Smooth muscle cell (in vitro differentiated cells): ENCODE results near the gene RASGRF2. TPM values are rescaled to one million over a fixed set of nuclear protein-coding genes. Genes with fewer than 3 reads are reported as not detected.

Experiments
- DNase-seq: peaks from one replicate; lab custom pipeline; 2025; ENCODE audit not compliant: unreplicated experiment; lab: John Stamatoyannopoulos, UW
- H2AFZ ChIP-seq: fragments of 200-600 bp; sonication (generic); 2 replicates; pipeline ENCODE4 v1.6.0; 2016; ENCODE audit warnings: antibody characterized with exemption, low read depth, mild to moderate bottlenecking
- H3F3A ChIP-seq: fragments of 200-600 bp; sonication (generic); 2 replicates; pipeline ENCODE4 v1.6.0; 2017; ENCODE audit warnings: antibody characterized with exemption, low read depth
- H3K27ac ChIP-seq: fragments of 200-600 bp; sonication (generic); 2 replicates; pipeline ENCODE4 v1.5.1; 2016; ENCODE audit warnings: low read depth, mild to moderate bottlenecking
- H3K27me3 ChIP-seq: fragments of 200-600 bp; sonication (generic); 2 replicates; pipeline ENCODE4 v1.6.1; 2016; ENCODE audit warnings: low read depth, mild to moderate bottlenecking
- H3K36me3 ChIP-seq: fragments of 200-600 bp; sonication (generic); 2 replicates; pipeline ENCODE4 v1.5.1; 2016; ENCODE audit warnings: low read depth
- H3K4me1 ChIP-seq: fragments of 200-600 bp; sonication (generic); 2 replicates; pipeline ENCODE4 v1.5.1; 2016; ENCODE audit warnings: low read depth
- H3K4me2 ChIP-seq: fragments of 200-600 bp; sonication (generic); 2 replicates; pipeline ENCODE4 v1.6.0; 2016; ENCODE audit warnings: mild to moderate bottlenecking
- H3K4me3 ChIP-seq: fragments of 200-600 bp; sonication (generic); 2 replicates; pipeline ENCODE4 v1.5.1; 2016; ENCODE audit warnings: mild to moderate bottlenecking
- H3K79me2 ChIP-seq: fragments of 200-600 bp; sonication (generic); 2 replicates; pipeline ENCODE4 v1.6.0; 2016; ENCODE audit warnings: low read depth, mild to moderate bottlenecking
- H3K9ac ChIP-seq: fragments of 200-600 bp; sonication (generic); 2 replicates; pipeline ENCODE4 v1.6.0; 2016; ENCODE audit warnings: low read depth
- H3K9me3 ChIP-seq: fragments of 200-600 bp; sonication (generic); replicated peaks from 2 replicates; pipeline ENCODE4 v1.5.1; 2016; ENCODE audit warnings: low read depth
- H4K20me1 ChIP-seq: fragments of 200-600 bp; sonication (generic); 2 replicates; pipeline ENCODE4 v1.6.0; 2016; ENCODE audit warnings: low read depth
- CTCF ChIP-seq: fragments of 200-600 bp; sonication (generic); IDR thresholded peaks from 2 replicates; pipeline ENCODE4 v1.5.1; 2017; ENCODE audit warnings: borderline replicate concordance, mild to moderate bottlenecking, antibody characterized with exemption; ENCODE audit not compliant: insufficient read depth, poor library complexity, severe bottlenecking
- WGBS: methylation state at CpG from one replicate; pipeline ENCODE4 v1.1.7; 2016; ENCODE audit warnings: low lambda C conversion rate; 5-methylcytosine and 5-hydroxymethylcytosine counted together
- polyA plus RNA-seq: library from polyadenylated mRNA; unstranded; fragments of >200 nt; fragmentation: Nextera tagmentation; extraction: Ambion mirVana; gene quantifications from 2 replicates; pipeline ENCODE4 v1.2.1, GENCODE V29; 2016
- total RNA-seq: library from RNA; depleted of rRNA; stranded (reverse); fragments of >200 nt; gene quantifications from 2 replicates; pipeline ENCODE4 v1.2.3, GENCODE V29; 2014

The RASGRF2 gene
- total and polyA plus RNA-seq, 2 experiments from 2014 or later: 11.1 to 24.7 TPM

GRCh38 chr5:81232464-81233079 is 272.4 kb downstream of the RASGRF2 start:
- WGBS: 72% methylated on average over 12 of the region's 12 CpGs
- no peak for DNase-seq
- Histone ChIP-seq H3K9ac (no peak overlapping the region), H3F3A (no peaks in the 10 kb centered on the region), H3K4me3 (peak overlapping the region; percentile 42), H4K20me1 (no peaks in the 10 kb centered on the region), H3K9me3 (no peaks in the 10 kb centered on the region), H3K4me2 (peak overlapping the region; percentile 80), H3K36me3 (no peaks in the 10 kb centered on the region), H2AFZ (peak overlapping the region; percentile 41), H3K79me2 (no peaks in the 10 kb centered on the region), H3K27me3 (no peaks in the 10 kb centered on the region), H3K27ac (no peak overlapping the region), H3K4me1 (peaks cover 9% of the 10 kb centered on the region)
- TF ChIP-seq CTCF: no peak

GRCh38 chr5:81233080-81233634 is 273.0 kb downstream of the RASGRF2 start, which contains the start of gene CKMT2:
Gene CKMT2, plus strand, starts transcription at chr5:81233322. Its CDS starts 17,811 bp downstream, at chr5:81251133.
- DNase-seq: peak; percentile 11
- H3K27me3 ChIP-seq: no peaks in the 10 kb centered on the region
- H3K9ac ChIP-seq: no peak within 1 kb of the TSS
- no peak for TF ChIP-seq CTCF
- WGBS: 8% methylated on average over 17 of the region's 28 CpGs
- H2AFZ ChIP-seq: peak within 1 kb of the TSS; percentile 41
- H3K4me3 ChIP-seq: peak within 1 kb of the TSS; percentile 42
- no peaks in the 10 kb centered on the region for H3F3A ChIP-seq
- H3K36me3 ChIP-seq: no peaks in the 10 kb centered on the region
- H3K79me2 ChIP-seq: no peaks in the 10 kb centered on the region
- H3K9me3 ChIP-seq: no peaks in the 10 kb centered on the region
- no peaks in the 10 kb centered on the region for H4K20me1 ChIP-seq
- H3K4me1 ChIP-seq: peaks cover 9% of the 10 kb centered on the region
- H3K27ac ChIP-seq: no peak within 1 kb of the TSS
- H3K4me2 ChIP-seq: peak within 1 kb of the TSS; percentile 80

GRCh38 chr5:81234299-81234698 is 274.1 kb downstream of the RASGRF2 start:
- Histone ChIP-seq H3K4me2 (no peak overlapping the region), H4K20me1 (no peaks in the 10 kb centered on the region), H3K9ac (no peak overlapping the region), H2AFZ (no peak overlapping the region), H3K4me3 (no peak overlapping the region), H3K9me3 (no peaks in the 10 kb centered on the region), H3F3A (no peaks in the 10 kb centered on the region), H3K4me1 (peaks cover 9% of the 10 kb centered on the region), H3K79me2 (no peaks in the 10 kb centered on the region), H3K27me3 (no peaks in the 10 kb centered on the region), H3K27ac (no peak overlapping the region), H3K36me3 (no peaks in the 10 kb centered on the region)
- no peak for DNase-seq
- TF ChIP-seq CTCF: no peak
- 91% methylated on average over 7 of the region's 7 CpGs for WGBS

GRCh38 chr5:81234801-81235200 is 274.6 kb downstream of the RASGRF2 start:
- DNase-seq: no peak
- no peaks in the 10 kb centered on the region for H3K79me2 ChIP-seq
- no peaks in the 10 kb centered on the region for H3F3A ChIP-seq
- no peaks in the 10 kb centered on the region for H3K9me3 ChIP-seq
- H3K36me3 ChIP-seq: no peaks in the 10 kb centered on the region
- H3K4me3 ChIP-seq: no peak overlapping the region
- no peak overlapping the region for H3K9ac ChIP-seq
- H3K27me3 ChIP-seq: no peaks in the 10 kb centered on the region
- no peak overlapping the region for H2AFZ ChIP-seq
- no peak overlapping the region for H3K4me2 ChIP-seq
- no peak for TF ChIP-seq CTCF
- H3K27ac ChIP-seq: no peak overlapping the region
- H3K4me1 ChIP-seq: peaks cover 9% of the 10 kb centered on the region
- 86% methylated on average over 3 of the region's 3 CpGs for WGBS
- no peaks in the 10 kb centered on the region for H4K20me1 ChIP-seq
